Neural progenitor cell (in vitro differentiated cells): ENCODE results near the gene GALNT2. TPM values are rescaled to one million over a fixed set of nuclear protein-coding genes. Genes with fewer than 3 reads are reported as not detected.

Source experiments
- DNase-seq: peaks from one replicate; pipeline ENCODE4 v3.0.0-alpha.2; 2016; ENCODE audit warnings: low spot score
- H2AFZ ChIP-seq: fragments of 200-600 bp; sonication (generic); replicated peaks from 2 replicates; pipeline ENCODE4 v1.6.1; 2016; ENCODE audit warnings: antibody characterized with exemption
- H3F3A ChIP-seq: fragments of 200-600 bp; sonication (generic); 2 replicates; pipeline ENCODE4 v1.6.1; 2016; ENCODE audit warnings: antibody characterized with exemption, low read depth
- H3K27ac ChIP-seq: fragments of 200-600 bp; sonication (generic); 2 replicates; pipeline ENCODE4 v1.5.1; 2016; ENCODE audit warnings: mild to moderate bottlenecking
- H3K27me3 ChIP-seq: fragments of 200-600 bp; sonication (generic); 2 replicates; pipeline ENCODE4 v1.6.1; 2016; ENCODE audit warnings: mild to moderate bottlenecking, moderate library complexity
- H3K36me3 ChIP-seq: fragments of 200-600 bp; sonication (generic); 2 replicates; pipeline ENCODE4 v1.5.1; 2016
- H3K4me1 ChIP-seq: fragments of 200-600 bp; sonication (generic); 2 replicates; pipeline ENCODE4 v1.6.1; 2016; ENCODE audit warnings: mixed run types
- H3K4me2 ChIP-seq: fragments of 200-600 bp; sonication (generic); 2 replicates; pipeline ENCODE4 v1.6.1; 2016
- H3K4me3 ChIP-seq: fragments of 200-600 bp; sonication (generic); 2 replicates; pipeline ENCODE4 v1.5.1; 2016
- H3K79me2 ChIP-seq: fragments of 200-600 bp; sonication (generic); 2 replicates; pipeline ENCODE4 v1.6.1; 2016; ENCODE audit warnings: low read depth
- H3K9ac ChIP-seq: fragments of 200-600 bp; sonication (generic); 2 replicates; pipeline ENCODE4 v1.6.1; 2016
- H3K9me3 ChIP-seq: fragments of 200-600 bp; sonication (generic); 2 replicates; pipeline ENCODE4 v1.5.1; 2016; ENCODE audit warnings: low read depth
- H4K20me1 ChIP-seq: fragments of 200-600 bp; sonication (generic); 2 replicates; pipeline ENCODE4 v1.6.1; 2016; ENCODE audit warnings: low read depth
- H3K27ac Mint-ChIP-seq: 3 replicates; pipeline ENCODE4 v1.8.0; 2021; ENCODE audit warnings: mixed read lengths
- H3K27me3 Mint-ChIP-seq: 2 replicates; pipeline ENCODE4 v1.8.0; 2022; ENCODE audit warnings: low read depth, mild to moderate bottlenecking, inconsistent platforms, moderate library complexity, mixed read lengths; ENCODE audit not compliant: insufficient read depth
- H3K36me3 Mint-ChIP-seq: 3 replicates; pipeline ENCODE4 v1.8.0; 2021; ENCODE audit warnings: mixed read lengths
- H3K4me1 Mint-ChIP-seq: 3 replicates; pipeline ENCODE4 v1.8.0; 2021; ENCODE audit warnings: mixed read lengths
- H3K4me3 Mint-ChIP-seq: 3 replicates; pipeline ENCODE4 v1.8.0; 2021; ENCODE audit warnings: mild to moderate bottlenecking, moderate library complexity, mixed read lengths
- H3K9me3 Mint-ChIP-seq: 3 replicates; pipeline ENCODE4 v1.8.0; 2020; ENCODE audit warnings: mixed read lengths
- CTCF ChIP-seq: fragments of 200-600 bp; sonication (generic); IDR thresholded peaks from 2 replicates; pipeline ENCODE4 v1.5.1; 2017; ENCODE audit warnings: antibody characterized with exemption, mild to moderate bottlenecking
- EZH2 ChIP-seq: fragments of 200-600 bp; sonication (generic); IDR thresholded peaks from 2 replicates; pipeline ENCODE4 v1.6.1; 2017; ENCODE audit warnings: antibody characterized with exemption, mild to moderate bottlenecking, moderate library complexity
- EZH2phosphoT487 ChIP-seq: fragments of 200-600 bp; sonication (generic); IDR thresholded peaks from 2 replicates; pipeline ENCODE4 v1.6.1; 2017; ENCODE audit warnings: antibody characterized with exemption
- total RNA-seq: library from RNA; depleted of rRNA; stranded (reverse); fragments of >200 nt; gene quantifications from 2 replicates; pipeline ENCODE4 v1.2.3, GENCODE V29; 2015; ENCODE audit warnings: low replicate concordance

The GALNT2 gene
- total RNA-seq, 1 donor from 2014 or later = 37.6 TPM

DNA sequence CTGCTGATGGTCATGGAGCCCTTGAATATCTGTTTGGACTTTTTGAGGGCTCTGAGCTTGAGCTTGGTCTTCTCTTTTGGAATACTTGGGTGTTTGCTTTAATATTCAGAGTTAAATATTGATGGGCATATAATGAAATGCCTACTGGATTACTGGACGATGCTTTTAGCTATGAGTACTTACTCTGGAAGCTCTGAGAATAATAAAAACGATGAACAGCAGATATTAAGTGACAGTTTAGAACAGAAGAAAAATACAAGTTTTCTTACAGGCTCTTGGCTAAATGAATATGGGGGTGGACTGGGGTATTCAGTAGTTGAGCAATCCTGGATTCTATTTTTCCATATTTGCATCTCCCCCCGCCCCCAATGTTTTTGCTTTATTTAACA lies 20.7 kb downstream of the GALNT2 start:
- Mint-ChIP-seq H3K4me3 (no peak overlapping the region), H3K4me1 (peaks cover 34% of the 10 kb centered on the region), H3K27ac (no peak overlapping the region), H3K9me3 (peaks cover 5% of the 10 kb centered on the region), H3K27me3 (peaks cover 7% of the 10 kb centered on the region), H3K36me3 (peaks cover 23% of the 10 kb centered on the region)
- no peaks in the 10 kb centered on the region for H3K27me3 ChIP-seq
- H3F3A ChIP-seq = no peaks in the 10 kb centered on the region
- peaks cover 44% of the 10 kb centered on the region for H4K20me1 ChIP-seq
- H3K4me2 ChIP-seq = no peak overlapping the region
- H3K9me3 ChIP-seq = no peaks in the 10 kb centered on the region
- H2AFZ ChIP-seq = no peak overlapping the region
- no peak for TF ChIP-seq CTCF
- TF ChIP-seq EZH2 = no peak
- no peak for TF ChIP-seq EZH2phosphoT487
- H3K27ac ChIP-seq = no peak overlapping the region
- no peak overlapping the region for H3K4me3 ChIP-seq
- DNase-seq = no peak
- peaks cover 4% of the 10 kb centered on the region for H3K4me1 ChIP-seq
- H3K79me2 ChIP-seq = peaks cover 86% of the 10 kb centered on the region
- no peak overlapping the region for H3K9ac ChIP-seq
- H3K36me3 ChIP-seq = no peaks in the 10 kb centered on the region

DNA sequence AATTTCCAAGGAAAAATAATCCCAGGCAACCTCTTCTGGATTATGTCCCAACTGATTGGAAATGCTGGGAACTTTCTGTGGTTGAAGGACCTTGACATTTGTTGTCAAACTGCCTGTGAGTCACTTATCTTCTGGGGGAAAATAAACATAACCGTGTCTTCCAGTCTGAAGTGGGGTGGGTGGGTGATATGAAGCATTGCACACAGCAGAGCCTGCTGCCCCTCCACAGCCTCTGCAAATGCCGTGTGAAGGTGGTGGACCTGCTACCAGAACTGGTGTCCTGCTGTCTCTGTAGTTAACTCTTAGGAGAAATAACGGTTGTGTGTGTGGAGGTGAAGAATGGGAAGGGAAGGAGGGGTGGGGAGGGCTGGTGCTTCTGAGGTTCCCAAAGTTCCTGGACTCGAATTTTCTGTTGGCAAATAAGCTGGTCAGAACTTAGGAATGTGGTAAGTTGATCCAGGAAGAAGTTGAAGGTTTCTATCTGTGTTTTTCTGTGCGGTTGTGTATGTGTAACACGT lies 23.2 kb downstream of the GALNT2 start:
- Mint-ChIP-seq H3K4me3 (no peak overlapping the region), H3K36me3 (peaks cover 20% of the 10 kb centered on the region), H3K9me3 (peaks cover 4% of the 10 kb centered on the region), H3K4me1 (peaks cover 25% of the 10 kb centered on the region), H3K27me3 (no peaks in the 10 kb centered on the region), H3K27ac (no peak overlapping the region)
- TF ChIP-seq CTCF (no peak), EZH2phosphoT487 (no peak), EZH2 (no peak)
- Histone ChIP-seq H3K27ac (no peak overlapping the region), H3K4me1 (peaks cover 6% of the 10 kb centered on the region), H3K4me3 (no peak overlapping the region), H3K36me3 (no peaks in the 10 kb centered on the region), H3K79me2 (peaks cover 75% of the 10 kb centered on the region), H3K9me3 (no peaks in the 10 kb centered on the region), H3K27me3 (no peaks in the 10 kb centered on the region), H4K20me1 (peaks cover 43% of the 10 kb centered on the region), H2AFZ (no peak overlapping the region), H3K4me2 (no peak overlapping the region), H3K9ac (no peak overlapping the region), H3F3A (no peaks in the 10 kb centered on the region)
- no peak for DNase-seq

DNA sequence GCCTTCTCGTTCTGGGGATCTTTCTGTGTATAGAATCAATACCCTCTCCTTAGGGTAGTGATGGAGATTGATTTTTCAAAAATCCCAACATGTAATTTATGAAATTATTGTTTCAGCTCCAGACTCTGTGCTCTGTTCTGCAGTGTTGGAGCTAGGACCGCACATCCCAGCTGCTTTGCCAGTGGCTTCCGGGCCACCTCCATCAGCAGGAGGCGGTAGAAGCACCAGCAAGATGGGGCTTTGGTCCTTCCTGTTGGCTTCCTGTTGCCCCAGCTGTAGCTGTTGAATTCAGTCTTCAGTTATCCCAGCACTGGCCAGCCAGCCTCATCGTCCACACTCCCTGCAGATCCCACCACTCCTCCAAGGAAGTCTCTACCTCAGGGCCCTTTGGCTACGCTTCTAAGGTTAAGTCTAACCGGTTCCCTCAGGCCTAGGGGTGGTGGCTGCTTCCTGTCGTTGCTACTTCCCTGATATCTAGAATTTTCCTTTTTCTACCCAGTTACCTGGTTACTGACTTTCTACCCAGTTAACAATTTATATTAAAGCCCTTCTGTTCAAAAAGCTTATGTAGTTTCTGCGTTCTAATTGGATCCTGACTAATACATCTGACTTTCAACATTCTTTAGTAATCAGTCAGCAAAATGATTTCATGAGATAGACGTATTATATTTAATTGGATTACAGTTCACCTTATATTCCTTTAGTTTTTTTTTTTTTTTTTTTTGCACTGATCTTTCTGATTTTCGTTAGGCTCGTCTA lies 24.6 kb downstream of the GALNT2 start:
- H3K4me3 ChIP-seq = no peak overlapping the region
- no peak overlapping the region for H3K27ac ChIP-seq
- no peaks in the 10 kb centered on the region for H3F3A ChIP-seq
- no peaks in the 10 kb centered on the region for H3K9me3 ChIP-seq
- Mint-ChIP-seq H3K4me1 (peaks cover 14% of the 10 kb centered on the region), H3K4me3 (no peak overlapping the region), H3K36me3 (peaks cover 20% of the 10 kb centered on the region), H3K27ac (no peak overlapping the region), H3K9me3 (peaks cover 4% of the 10 kb centered on the region), H3K27me3 (no peaks in the 10 kb centered on the region)
- no peaks in the 10 kb centered on the region for H3K36me3 ChIP-seq
- H2AFZ ChIP-seq = no peak overlapping the region
- H3K9ac ChIP-seq = no peak overlapping the region
- H3K4me1 ChIP-seq = peaks cover 4% of the 10 kb centered on the region
- H3K79me2 ChIP-seq = peaks cover 61% of the 10 kb centered on the region
- H3K27me3 ChIP-seq = no peaks in the 10 kb centered on the region
- H4K20me1 ChIP-seq = peaks cover 38% of the 10 kb centered on the region
- H3K4me2 ChIP-seq = no peak overlapping the region
- DNase-seq = no peak
- TF ChIP-seq CTCF (no peak), EZH2phosphoT487 (no peak), EZH2 (no peak)
